Astrocyte (in vitro differentiated cells and primary cell): ENCODE results near the gene TMTC2.

Source experiments
- CTCF ChIP-seq: IDR thresholded peaks from 2 replicates; pipeline ENCODE4 v1.5.1; 2011; ENCODE audit warnings: low read depth, mild to moderate bottlenecking, inconsistent platforms, low read length, moderate library complexity; ENCODE audit not compliant: insufficient read depth
- EZH2 ChIP-seq: IDR thresholded peaks from 2 replicates; pipeline ENCODE4 v1.6.1; 2012; ENCODE audit warnings: mild to moderate bottlenecking, low read length, inconsistent platforms; ENCODE audit not compliant: insufficient read depth

GRCh38 chr12:82749015-82749414, 62.3 kb downstream of the TMTC2 start:
- TF ChIP-seq CTCF = no peak
- no peak for TF ChIP-seq EZH2
